HG02973 (cell line): Measurements from ENCODE around the gene DECR2.
"Not testable (repeated sequence)": the region's sequence is repeated elsewhere in the genome, so short reads cannot be mapped to it uniquely, and the experiment has no call there.

ENCODE experiments used
- ATAC-seq: cut with Tn5 transposase; IDR thresholded peaks from one replicate; pipeline ENCODE4 v1.9.1; 2021; ENCODE audit warnings: moderate library complexity; ENCODE audit not compliant: unreplicated experiment

Gene DECR2

DNA sequence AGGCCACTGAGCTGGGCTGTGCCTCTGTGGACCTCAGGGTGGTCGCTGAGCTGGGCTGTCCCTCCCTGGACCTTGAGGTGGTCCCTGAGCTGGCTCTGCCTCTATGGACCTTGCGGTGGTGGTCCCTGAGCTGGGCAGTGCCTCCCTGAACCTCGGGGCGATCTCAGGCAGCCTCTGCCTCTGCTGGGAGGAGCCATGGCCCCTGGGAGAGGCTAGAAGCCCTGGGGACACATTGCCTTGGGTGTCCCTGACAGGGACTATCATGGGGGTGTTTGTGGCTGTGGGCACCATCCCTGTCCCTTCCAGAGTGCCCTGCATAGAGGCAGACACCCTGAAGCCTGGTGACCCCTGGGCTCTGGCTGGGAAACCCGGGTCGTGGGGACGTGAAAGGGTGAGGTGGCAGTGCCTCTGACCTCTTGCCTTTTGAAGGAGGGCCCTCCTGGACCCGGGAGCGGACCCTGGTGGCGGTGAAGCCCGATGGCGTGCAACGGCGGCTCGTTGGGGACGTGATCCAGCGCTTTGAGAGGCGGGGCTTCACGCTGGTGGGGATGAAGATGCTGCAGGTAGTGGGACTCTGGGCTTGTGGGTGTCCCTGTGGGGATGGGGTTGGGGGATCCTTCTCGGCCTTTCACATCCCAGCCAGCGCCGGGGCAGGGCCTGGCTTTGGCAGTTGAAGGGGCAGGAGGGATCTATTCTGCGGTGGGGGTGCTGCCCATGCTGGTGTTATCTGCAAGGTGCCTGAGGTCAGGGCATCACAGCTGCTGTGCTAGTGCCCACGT is 2.9 kb upstream of the DECR2 start:
- ATAC-seq = no peak

DNA sequence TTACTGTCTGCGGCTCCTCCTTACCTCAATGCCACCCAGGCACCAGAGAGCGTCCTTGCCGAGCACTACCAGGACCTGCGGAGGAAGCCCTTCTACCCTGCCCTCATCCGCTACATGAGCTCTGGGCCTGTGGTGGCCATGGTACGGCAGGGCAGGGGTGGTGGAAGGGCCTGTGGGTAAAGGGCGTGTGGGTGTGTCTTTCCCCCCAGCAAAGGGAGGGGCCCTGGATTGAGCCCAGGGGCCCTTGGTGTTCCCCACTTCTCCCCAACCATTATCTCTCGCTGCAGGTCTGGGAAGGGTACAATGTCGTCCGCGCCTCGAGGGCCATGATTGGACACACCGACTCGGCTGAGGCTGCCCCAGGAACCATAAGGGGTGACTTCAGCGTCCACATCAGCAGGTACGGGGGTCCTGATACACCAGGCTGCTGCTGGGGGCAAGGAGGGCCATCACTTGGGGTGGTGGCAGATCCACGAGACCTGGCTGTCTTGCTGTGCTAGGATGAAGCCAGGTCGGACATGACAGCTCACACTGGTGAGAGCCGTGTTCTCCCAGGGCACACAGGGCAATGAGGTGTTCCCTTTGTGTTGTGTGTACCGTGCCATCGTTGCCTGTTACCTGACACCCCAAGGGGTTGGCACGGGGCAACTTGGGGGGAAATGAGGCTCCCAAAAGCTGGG is 2.2 kb upstream of the DECR2 start:
- ATAC-seq = no peak

DNA sequence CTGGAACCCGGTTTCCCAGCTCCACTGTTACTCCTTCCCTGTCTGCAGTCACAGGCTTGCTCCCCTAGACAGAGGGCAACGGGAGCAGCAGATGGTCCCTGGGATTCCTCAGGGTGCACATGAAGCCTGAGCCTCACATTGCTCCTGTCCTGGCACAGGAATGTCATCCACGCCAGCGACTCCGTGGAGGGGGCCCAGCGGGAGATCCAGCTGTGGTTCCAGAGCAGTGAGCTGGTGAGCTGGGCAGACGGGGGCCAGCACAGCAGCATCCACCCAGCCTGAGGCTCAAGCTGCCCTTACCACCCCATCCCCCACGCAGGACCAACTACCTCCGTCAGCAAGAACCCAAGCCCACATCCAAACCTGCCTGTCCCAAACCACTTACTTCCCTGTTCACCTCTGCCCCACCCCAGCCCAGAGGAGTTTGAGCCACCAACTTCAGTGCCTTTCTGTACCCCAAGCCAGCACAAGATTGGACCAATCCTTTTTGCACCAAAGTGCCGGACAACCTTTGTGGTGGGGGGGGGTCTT is 1.6 kb upstream of the DECR2 start:
- ATAC-seq = no peak

DNA sequence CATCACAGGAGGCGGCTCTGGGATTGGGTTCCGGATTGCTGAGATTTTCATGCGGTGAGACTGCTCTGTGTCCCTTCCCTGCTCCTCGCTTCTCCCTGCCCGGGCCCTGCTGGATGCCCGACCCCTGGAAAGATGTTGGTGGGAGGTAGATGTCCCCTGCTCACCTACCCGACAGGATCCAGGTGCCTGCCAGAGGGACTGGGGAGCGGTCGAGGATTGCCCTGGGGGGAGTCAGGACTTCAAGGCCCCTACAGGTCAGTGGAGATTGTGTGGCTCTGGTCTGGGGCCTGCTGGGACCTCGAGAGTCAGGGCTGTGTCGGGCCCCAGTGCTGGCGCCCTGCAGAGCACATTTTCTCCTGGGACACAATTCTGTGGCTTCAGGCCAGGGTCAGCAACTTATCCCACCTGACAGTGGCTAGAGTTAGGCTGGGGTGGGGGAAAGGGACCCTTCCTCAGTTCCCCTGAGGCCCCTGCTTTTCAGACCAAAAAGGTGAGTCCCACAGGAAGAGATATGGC is 3.3 kb downstream of the DECR2 start:
- no peak for ATAC-seq

DNA sequence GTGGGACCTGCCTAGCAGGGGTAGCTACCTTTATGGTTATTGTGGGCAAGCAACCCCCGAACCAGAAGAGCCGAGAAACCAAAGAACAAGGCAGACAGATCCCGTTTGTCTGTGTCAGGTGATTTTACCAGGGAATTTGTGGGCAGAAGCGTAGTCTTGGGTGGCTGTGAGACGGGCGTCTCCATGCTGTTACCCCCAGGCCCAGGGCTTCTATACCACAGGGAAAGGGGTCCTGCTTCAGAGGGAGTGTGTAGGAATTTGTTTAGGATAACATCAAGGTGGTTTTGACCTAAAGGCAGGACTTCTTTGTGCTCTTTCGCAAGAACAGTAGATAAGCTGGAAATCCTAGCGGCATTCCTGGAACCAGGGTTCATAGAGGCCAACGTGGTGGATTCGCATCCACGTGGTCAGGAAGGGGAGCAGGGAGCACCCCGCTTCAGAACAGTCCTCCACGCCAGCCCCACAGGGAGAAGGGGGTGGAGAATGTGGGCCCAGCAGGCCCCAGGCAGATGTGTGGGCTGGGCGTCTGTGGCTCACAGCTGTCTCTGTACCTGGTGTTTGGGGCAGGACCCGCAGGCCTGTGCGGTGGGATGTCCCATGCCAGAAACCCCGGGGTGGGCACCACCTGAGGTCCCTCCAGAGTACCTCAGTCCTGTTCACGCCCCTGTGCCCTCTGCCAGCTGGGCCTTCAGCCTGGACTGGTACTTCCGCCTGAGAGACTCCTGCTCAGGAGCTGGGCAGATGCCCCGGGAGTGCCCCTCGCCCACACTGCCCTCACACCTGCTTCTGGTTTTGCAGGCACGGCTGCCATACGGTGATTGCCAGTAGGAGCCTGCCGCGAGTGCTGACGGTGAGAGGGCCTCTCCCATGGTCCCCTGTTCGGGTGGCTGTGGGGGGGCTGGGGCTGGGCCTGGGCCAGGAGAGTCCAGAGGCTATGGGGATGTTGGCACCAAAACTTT is 4.1 kb downstream of the DECR2 start:
- ATAC-seq = no peak

DNA sequence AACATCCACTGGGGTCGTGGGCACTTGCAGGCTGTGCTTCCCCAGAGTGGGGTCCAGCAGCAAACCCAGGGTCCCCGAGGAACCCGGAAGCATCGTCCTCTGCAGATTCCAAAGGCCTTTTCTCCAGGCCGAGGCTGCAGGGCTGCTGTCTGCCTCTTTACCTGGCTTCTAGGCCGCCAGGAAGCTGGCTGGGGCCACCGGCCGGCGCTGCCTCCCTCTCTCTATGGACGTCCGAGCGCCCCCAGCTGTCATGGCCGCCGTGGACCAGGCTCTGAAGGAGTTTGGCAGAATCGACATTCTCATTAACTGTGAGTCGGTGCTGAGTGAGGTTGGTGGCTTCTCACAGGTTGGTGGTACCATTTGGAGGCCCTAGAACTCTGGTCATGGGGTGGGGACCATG is 5.6 kb downstream of the DECR2 start:
- no peak for ATAC-seq

DNA sequence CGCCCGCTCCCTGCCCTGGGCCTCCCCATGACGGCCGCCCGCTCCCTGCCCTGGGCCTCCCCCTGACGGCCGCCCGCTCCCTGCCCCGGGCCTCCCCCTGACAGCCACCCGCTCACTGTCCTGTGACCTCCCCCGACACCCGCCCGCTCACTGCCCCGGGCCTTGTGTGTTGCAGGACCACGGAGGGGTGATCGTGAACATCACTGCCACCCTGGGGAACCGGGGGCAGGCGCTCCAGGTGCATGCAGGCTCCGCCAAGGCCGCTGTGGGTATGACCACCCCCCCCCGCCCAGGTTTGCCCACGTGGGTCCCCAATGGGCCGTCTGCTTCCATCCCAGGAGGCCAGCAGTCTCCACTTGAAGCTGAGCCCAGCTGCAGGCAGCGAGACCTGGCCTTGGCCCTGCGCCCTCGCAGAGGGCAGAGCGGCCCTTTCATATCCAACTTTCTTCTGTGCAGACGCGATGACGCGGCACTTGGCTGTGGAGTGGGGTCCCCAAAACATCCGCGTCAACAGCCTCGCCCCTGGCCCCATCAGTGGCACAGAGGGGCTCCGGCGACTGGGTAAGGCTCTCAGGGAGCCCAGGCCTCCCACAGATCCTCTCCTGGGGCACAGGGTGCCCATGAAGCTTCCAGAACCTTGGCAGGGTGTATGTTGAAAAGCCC is 9.0 kb downstream of the DECR2 start:
- ATAC-seq = no peak

DNA sequence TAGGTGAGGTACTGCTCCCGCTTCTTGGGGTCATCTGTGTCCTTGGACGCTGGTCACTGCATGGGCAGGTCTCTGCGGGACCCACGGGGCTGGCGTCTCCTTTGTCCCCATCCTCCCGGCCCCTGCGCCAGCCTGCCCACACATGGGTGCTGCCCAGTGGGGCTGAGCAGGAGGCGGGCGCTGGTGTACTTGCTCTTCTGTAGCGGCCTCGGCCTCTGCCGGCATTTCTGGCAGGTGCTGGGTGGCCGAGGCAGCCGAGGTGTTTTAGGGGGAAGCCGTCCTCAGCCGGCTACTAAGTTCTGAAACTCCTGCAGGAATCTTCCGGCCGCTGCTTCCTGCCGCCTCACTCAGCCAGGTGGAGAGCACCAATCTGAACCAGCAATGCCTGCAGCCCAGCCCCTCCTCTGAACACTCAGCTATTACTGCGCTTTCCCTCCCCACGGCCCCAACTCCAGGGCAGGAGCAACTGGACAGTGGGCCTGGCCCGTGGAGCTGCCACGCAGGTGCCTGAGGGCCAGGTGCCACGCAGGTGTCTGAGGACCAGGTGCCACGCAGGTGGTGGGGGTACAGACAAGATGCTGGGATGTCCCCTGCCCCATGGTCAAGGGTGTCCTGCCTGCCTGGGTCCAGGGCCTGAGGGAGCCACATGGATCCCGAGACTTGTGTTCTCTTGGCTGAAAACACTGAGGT is 10.0 kb downstream of the DECR2 start:
- no peak for ATAC-seq

DNA sequence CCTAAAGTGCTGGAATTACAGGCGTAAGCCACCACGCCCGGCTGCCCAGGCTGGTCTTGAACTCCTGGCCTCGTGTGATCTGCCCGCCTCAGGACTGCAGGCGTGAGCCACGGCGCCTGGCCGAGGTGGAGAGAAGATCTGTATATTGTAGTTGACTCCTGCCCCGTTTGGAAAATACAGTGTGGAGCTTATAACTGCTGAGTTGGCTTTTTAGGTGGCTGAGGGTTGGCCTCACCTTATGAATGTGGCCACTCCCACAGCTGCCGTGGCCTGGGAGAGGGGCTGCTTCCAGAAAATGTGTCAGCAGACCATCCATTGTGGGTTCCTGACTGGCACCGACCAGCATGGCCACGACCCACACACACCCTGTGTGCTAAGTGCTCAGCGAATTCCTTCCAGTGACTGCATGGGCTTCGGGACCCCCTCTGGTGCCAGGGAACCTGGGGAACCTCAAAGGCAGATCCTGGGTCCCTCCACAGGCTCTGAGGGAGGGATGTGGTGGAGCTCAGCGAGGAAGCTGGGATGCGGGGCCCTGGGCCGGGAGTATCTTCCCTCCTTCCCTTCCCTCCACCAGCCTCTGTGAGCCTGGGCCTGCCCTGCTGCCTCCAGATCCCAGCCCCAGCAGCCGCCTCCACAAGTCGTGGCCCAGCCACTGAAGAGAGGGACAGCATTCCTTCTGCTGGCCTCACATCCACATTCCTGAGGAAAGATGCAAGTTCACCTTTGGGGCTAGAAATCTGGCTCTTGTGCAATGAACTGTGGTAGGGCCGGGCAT is 12.9 kb downstream of the DECR2 start:
- ATAC-seq = no peak

DNA sequence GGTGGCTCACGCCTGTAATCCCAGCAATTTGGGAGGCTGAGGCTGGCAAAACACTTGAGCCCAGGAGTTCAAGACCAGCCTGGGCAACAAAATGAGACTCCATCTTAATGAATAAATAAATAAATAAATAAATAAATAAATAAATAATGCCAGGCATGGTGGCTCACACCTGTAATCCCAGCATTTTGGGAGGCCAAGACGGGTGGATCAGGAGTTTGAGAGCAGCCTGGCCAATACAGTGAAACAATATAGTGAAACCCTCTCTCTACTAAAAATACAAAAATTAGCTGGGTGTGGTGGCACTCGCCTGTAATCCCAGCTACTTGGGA is 13.4 kb downstream of the DECR2 start:
- ATAC-seq = not testable (repeated sequence)

DNA sequence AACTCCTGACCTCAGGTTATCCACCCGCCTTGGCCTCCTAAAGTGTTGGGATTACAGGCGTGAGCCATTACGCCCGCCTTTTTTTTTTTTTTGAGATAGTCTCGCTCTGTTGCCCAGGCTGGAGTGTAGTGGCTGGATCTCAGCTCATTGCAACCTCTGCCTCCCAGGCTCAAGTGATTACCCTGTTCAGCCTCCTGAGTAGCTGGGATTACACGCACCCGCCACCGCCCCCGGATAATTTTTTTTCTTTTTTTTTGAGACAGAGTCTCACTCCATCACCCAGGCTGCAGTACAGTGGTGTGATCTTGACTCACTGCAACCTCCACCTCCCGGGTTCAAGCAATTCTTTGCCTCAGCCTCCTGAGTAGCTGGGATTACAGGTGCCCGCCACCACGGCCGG is 20.5 kb downstream of the DECR2 start:
- not testable (repeated sequence) for ATAC-seq

DNA sequence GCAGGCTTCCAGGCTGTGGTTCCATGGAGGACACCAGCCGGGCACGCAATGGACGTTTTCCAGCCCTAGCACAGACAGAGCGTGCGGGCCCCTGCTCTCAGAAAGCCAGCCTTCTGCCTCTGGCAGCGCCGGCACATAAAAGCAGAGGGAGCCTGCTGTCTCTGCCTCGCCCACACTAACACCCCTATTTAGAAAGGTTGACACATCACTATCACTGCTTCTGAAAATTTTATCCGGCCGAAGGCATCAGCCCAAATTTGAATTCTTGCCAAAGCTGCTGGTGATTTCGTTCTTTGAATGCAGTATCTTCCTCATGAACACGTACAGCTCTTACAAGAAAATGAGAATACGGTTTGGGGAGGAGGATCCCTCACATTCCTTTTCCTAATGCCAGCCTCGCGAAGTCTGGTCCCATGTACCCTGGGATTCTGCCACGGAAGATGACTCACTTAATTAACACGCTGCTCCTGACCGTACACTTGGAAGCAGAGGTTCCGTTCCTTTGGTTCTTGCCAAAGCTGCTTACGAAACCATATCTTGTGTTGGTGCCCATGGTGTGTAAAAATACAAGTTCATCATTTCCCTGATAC is 22.4 kb downstream of the DECR2 start:
- no peak for ATAC-seq

DNA sequence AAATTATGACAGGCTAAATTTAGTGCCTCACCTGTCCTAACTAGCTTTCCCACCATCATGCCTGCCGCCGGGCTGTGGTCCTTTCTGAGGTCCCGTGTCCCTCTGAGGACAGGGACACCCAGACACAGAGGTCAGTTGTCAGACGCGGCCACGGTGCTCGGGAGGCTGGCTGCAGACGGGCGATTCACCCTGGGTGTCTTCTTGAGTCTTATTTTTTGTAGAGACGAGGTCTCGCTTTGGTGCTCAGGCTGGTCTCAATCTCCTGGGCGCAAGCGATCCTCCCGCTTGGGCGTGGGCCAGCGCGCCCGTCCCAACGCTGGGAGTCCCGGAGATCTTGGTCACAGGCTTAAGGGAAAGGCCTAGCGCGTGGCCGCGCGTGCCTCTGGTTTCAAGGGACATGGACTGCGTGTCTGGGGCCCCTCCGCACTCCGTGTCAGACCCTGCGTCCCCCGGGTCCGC is 23.0 kb downstream of the DECR2 start:
- no peak for ATAC-seq

DNA sequence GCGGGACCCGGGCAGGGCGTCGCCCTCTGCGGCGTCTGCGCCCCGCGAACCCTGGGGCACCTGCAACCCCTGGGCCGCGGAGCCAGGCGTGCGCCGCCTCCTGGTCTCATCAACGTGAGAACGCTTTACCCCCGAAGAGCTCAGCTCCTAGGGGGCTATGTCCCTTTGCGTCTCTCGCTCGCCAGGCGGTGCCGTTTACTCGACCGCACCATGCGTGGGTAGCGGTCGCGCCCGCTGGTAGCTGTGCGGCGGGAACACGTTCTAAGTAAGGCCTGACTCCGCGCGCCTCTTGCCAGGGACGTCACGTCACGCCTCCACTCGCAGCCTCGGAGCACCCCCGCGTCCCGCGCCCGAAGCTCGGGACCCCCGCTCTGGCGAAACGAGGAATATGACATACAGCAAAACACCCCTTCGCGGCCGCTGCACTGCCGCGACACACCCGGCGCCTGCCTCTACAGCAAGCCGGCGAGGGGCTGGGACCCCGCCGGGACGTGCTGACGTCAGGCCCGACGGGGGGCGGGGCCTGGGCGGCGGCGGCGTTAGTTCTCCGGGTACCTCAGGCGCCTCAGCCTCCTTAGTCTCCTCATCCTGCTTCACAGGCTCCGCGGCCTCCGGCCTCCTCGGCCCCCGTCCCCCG is 23.5 kb downstream of the DECR2 start, which contains the start of gene RAB11FIP3:
Gene RAB11FIP3, plus strand, starts transcription at position 568 of the 637 bp plus-strand sequence. CDS start 358 bp downstream, outside the sequence.
- peak; percentile 81 for ATAC-seq

DNA sequence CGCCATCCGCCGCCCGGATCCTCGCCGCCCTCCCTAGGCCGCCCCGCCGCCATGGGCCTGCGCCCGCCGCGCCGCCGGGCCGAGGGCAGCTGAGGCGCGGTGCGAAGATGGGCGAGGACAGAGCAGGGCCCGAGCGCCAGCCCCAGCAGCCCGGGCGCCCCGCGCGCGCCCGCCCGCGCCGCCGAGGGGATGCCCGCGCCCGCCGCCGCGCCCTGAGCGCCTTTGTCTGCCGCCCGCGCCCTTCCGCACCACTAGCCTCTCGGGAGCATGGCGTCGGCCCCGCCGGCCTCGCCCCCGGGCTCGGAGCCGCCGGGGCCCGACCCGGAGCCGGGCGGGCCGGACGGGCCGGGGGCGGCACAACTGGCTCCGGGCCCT is 24.0 kb downstream of the DECR2 start:
- peak; percentile 33 for ATAC-seq

DNA sequence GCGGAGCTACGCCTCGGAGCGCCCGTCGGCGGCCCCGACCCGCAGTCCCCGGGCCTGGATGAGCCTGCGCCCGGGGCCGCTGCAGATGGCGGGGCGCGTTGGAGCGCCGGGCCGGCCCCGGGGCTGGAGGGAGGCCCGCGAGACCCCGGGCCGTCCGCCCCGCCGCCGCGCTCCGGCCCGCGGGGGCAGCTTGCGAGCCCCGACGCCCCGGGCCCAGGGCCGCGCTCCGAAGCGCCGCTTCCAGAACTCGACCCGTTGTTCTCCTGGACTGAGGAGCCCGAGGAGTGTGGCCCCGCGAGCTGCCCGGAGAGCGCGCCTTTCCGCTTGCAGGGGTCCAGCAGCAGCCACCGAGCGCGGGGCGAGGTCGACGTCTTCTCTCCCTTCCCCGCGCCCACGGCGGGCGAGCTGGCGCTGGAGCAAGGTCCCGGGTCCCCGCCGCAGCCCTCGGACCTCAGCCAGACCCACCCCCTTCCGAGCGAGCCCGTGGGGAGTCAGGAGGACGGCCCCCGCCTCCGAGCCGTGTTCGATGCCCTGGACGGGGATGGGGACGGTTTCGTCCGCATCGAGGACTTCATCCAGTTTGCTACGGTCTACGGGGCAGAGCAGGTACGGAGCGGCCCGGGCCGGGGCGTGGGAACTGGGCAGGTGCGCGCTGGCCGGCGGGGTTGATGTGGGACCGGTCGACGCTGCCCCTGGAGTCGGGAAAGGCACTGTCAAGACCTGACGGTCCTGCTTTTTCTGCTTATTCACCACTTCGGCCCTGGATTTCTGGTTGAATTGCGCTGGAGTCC is 24.6 kb downstream of the DECR2 start:
- no peak for ATAC-seq

DNA sequence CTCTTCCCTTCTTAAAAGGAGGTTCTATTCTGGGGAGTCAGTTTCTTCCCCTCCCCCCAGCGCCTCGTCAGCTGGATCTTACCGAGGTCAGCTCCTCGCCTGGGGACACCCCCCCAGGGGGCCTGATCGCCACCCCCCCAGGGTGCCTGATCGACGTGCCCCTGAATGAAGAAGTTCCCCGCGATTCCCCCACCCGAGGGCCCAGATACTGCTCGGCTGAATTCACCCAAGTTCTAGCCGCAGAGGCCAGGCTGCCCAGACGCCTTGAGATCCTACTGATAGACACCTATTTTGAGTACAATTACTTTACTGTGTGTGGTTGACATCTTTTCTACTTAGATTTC is 25.2 kb downstream of the DECR2 start:
- ATAC-seq = no peak

DNA sequence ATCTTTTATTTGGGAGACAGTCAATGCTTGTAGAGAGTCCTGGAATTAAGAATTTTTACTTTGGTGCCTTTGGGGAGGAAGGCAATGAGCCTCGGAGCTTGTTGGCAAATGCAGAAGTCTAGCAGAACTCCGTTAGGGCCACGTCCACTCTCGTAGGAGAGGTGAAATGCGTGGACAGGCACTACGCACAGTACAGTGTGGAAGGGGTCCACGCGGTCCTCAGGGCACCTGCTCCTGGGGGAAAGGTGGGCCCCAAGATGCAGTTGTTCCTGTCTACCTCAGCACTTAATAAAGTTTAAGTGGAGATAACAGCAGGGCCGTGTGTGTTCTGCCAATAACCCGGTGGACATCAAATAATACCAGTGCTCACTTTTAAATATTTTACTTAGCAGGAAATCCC is 25.6 kb downstream of the DECR2 start:
- ATAC-seq = no peak
